Measurements from ENCODE around the gene FAM171A1.

The FAM171A1 gene

GRCh38 chr10:15201589-15202300 is 169.3 kb downstream of the FAM171A1 start:
- no peak for DNase-seq (ENCODE audit: low read depth)
- no peak for TF ChIP-seq CTCF (IDR thresholded peaks at IDR 0.05; ENCODE audit: control insufficient read depth, extremely low read depth, insufficient read depth)
- no peak overlapping the region for H3K4me3 ChIP-seq (ENCODE audit: low read depth, low read length)

GRCh38 chr10:15200626-15201025 is 170.5 kb downstream of the FAM171A1 start:
- TF ChIP-seq CTCF (IDR thresholded peaks at IDR 0.05; ENCODE audit: control insufficient read depth, extremely low read depth, insufficient read depth), result no peak
- no peak overlapping the region for H3K4me3 ChIP-seq (ENCODE audit: low read depth, low read length)
- DNase-seq (ENCODE audit: low read depth), result no peak

- TF ChIP-seq CTCF (IDR thresholded peaks at IDR 0.05; ENCODE audit: control insufficient read depth, extremely low read depth, insufficient read depth), result no peak
- H3K4me3 ChIP-seq (ENCODE audit: low read depth, low read length), result no peak overlapping the region
- DNase-seq (ENCODE audit: low read depth), result no peak
Measured at GRCh38 chr10:15197911-15198310, 173.2 kb downstream of the FAM171A1 start.

- no peak for TF ChIP-seq CTCF (IDR thresholded peaks at IDR 0.05; ENCODE audit: control insufficient read depth, extremely low read depth, insufficient read depth)
- no peak for DNase-seq (ENCODE audit: low read depth)
- no peak overlapping the region for H3K4me3 ChIP-seq (ENCODE audit: low read depth, low read length)
Measured at GRCh38 chr10:15197276-15197675, 173.8 kb downstream of the FAM171A1 start.

GRCh38 chr10:15196021-15196834 is 174.9 kb downstream of the FAM171A1 start:
- DNase-seq (ENCODE audit: low read depth), result no peak
- TF ChIP-seq CTCF (IDR thresholded peaks at IDR 0.05; ENCODE audit: control insufficient read depth, extremely low read depth, insufficient read depth), result no peak
- no peak overlapping the region for H3K4me3 ChIP-seq (ENCODE audit: low read depth, low read length)

- no peak for DNase-seq (ENCODE audit: low read depth)
- no peak for TF ChIP-seq CTCF (IDR thresholded peaks at IDR 0.05; ENCODE audit: control insufficient read depth, extremely low read depth, insufficient read depth)
- no peak overlapping the region for H3K4me3 ChIP-seq (ENCODE audit: low read depth, low read length)
Measured at GRCh38 chr10:15189133-15189885, 181.8 kb downstream of the FAM171A1 start.
